Fibroblast of lung (primary cell): ENCODE results near the gene LRRC46.

ENCODE experiments used
- CTCF ChIP-seq, 2 donors: IDR thresholded peaks in 1 of 2; conservative IDR thresholded peaks in 1 of 2; 1 replicate in 1 of 2; 2 replicates in 1 of 2; pipeline ENCODE4 v1.5.1; 2011 to 2012; ENCODE audit warnings: low read length in 2 of 2, control low read depth in 1 of 2, inconsistent platforms in 1 of 2, low read depth in 1 of 2, mild to moderate bottlenecking in 1 of 2
- EZH2 ChIP-seq: IDR thresholded peaks from 2 replicates; pipeline ENCODE4 v1.5.1; 2012; ENCODE audit warnings: low read length, control low read depth, mild to moderate bottlenecking; ENCODE audit errors: missing control alignments

DNA sequence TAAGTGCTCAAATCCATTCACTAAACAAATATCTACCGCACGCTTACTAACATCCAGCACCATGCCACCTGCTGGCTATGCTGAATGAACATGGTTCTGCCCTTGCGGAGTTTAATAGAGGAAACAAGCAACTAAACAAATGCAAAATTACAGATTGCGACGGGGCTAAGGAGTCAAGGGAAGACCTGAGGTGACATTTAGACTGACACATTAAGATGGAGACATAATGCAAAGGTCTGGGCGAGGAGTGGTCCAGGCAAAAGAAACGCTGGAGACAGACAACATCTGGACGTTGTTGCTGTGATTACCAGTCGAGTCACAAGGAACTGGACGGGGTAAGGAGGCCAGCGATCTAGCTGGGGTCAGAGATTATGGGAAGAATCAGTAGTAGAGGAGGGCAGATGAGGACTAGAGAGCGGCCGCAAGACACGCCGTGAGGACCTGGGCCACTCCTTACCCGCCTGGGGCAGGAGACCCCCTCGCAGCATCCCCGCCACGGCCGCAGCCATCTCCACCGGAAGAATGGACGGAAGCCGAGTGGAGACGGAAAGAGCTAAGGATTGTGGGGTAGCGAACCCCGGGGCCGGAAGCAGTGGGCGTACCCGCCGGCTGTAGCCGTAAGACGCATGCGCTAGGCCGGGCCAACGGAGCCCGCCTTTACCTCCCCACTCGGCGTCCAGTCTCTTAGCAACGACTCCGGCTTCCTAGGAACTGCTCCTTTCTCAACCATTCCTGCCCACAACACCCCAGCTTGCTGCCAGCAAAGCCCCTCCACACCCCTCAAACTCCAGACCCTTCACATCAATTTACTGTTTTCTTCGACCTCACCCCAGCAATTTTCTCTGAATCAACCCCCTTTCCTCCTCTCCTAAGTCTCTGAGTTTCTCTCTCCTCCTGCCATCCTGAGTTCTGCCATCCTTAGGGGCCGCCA, at the start of gene LRRC46, which contains the start of gene MRPL10:
- peak; percentile 27 to 42 for TF ChIP-seq CTCF (conservative IDR thresholded peaks at IDR 0.05 in 1 of 2, IDR thresholded peaks at IDR 0.05 in 1 of 2; ENCODE audit: low read depth in 1 of 2, low read length in 2 of 2)
- TF ChIP-seq EZH2: no peak
